SK-N-SH treated with all-trans-retinoic acid at 6 μM for 48 hours (cell line): ENCODE results near the gene PPP1R12B.

ENCODE experiments used
- ATAC-seq: fragments of 200-7000 bp; cut with Tn5 transposase; 3 replicates; pipeline ENCODE4 v1.9.1; 2020; ENCODE audit warnings: mild to moderate bottlenecking, moderate library complexity
- ARNTL ChIP-seq: fragments of 450-650 bp; formaldehyde crosslinking; IDR thresholded peaks from 2 replicates; pipeline ENCODE4 v1.5.0; 2020; ENCODE audit warnings: low read depth, mild to moderate bottlenecking, moderate library complexity, borderline replicate concordance
- BACH2 ChIP-seq: fragments of 250-450 bp; sonication (Bioruptor Pico); IDR thresholded peaks from 2 replicates; pipeline ENCODE4 v1.9.0; 2021; ENCODE audit warnings: mild to moderate bottlenecking, borderline replicate concordance
- CREB5 ChIP-seq: fragments of 250-450 bp; sonication (Bioruptor Pico); IDR thresholded peaks from 2 replicates; pipeline ENCODE4 v1.5.1; 2020; ENCODE audit warnings: low read depth, mild to moderate bottlenecking, moderate library complexity
- CSDC2 ChIP-seq: fragments of 250-450 bp; sonication (Bioruptor Pico); IDR thresholded peaks from 2 replicates; pipeline ENCODE4 v1.5.0; 2020; ENCODE audit warnings: mild to moderate bottlenecking, moderate library complexity
- CSRNP3 ChIP-seq: fragments of 250-450 bp; sonication (Bioruptor Pico); IDR thresholded peaks from 2 replicates; pipeline ENCODE4 v1.5.1; 2021; ENCODE audit warnings: mild to moderate bottlenecking, moderate library complexity
- ESRRG ChIP-seq: fragments of 250-450 bp; sonication (Bioruptor Pico); IDR thresholded peaks from 2 replicates; pipeline ENCODE4 v1.6.1; 2021; ENCODE audit warnings: mild to moderate bottlenecking
- ISL1 ChIP-seq: fragments of 250-450 bp; sonication (Bioruptor Pico); IDR thresholded peaks from 2 replicates; pipeline ENCODE4 v2.1.2; 2022; ENCODE audit warnings: mild to moderate bottlenecking, moderate library complexity
- OSR1 ChIP-seq: fragments of 250-450 bp; sonication (Bioruptor Pico); IDR thresholded peaks from 2 replicates; pipeline ENCODE4 v1.8.0; 2022; ENCODE audit warnings: moderate library complexity, mild to moderate bottlenecking, inconsistent platforms
- PATZ1 ChIP-seq: fragments of 250-450 bp; sonication (Bioruptor Pico); IDR thresholded peaks from 2 replicates; pipeline ENCODE4 v1.8.0; 2020; ENCODE audit warnings: mild to moderate bottlenecking, moderate library complexity, borderline replicate concordance
- POU6F1 ChIP-seq: fragments of 250-450 bp; sonication (Bioruptor Pico); IDR thresholded peaks from 2 replicates; pipeline ENCODE4 v1.8.0; 2021; ENCODE audit warnings: low read depth, mild to moderate bottlenecking, moderate library complexity, borderline replicate concordance
- PPARA ChIP-seq: fragments of 250-450 bp; sonication (Bioruptor Pico); IDR thresholded peaks from 2 replicates; pipeline ENCODE4 v1.5.0; 2020; ENCODE audit warnings: mild to moderate bottlenecking, borderline replicate concordance
- RARB ChIP-seq: fragments of 250-450 bp; sonication (Bioruptor Pico); IDR thresholded peaks from 2 replicates; pipeline ENCODE4 v1.8.0; 2021; ENCODE audit warnings: mild to moderate bottlenecking, moderate library complexity
- SNAI2 ChIP-seq: fragments of 250-450 bp; sonication (Bioruptor Pico); IDR thresholded peaks from 2 replicates; pipeline ENCODE4 v1.5.0; 2020; ENCODE audit warnings: mild to moderate bottlenecking, moderate library complexity
- TCF4 ChIP-seq: fragments of 250-450 bp; sonication (Bioruptor Pico); IDR thresholded peaks from 2 replicates; pipeline ENCODE4 v1.8.0; 2021; ENCODE audit warnings: mild to moderate bottlenecking, moderate library complexity, borderline replicate concordance
- TOX ChIP-seq: fragments of 250-450 bp; sonication (Bioruptor Pico); IDR thresholded peaks from 2 replicates; pipeline ENCODE4 v1.8.0; 2021; ENCODE audit warnings: mild to moderate bottlenecking, moderate library complexity, borderline replicate concordance
- ZC3H10 ChIP-seq: fragments of 250-450 bp; sonication (Bioruptor Pico); IDR thresholded peaks from 2 replicates; pipeline ENCODE4 v1.5.1; 2021; ENCODE audit warnings: mild to moderate bottlenecking, moderate library complexity
- ZFP3 ChIP-seq: fragments of 250-450 bp; sonication (Bioruptor Pico); IDR thresholded peaks from 2 replicates; pipeline ENCODE4 v1.5.0; 2020; ENCODE audit warnings: mild to moderate bottlenecking, moderate library complexity
- ZFP30 ChIP-seq: fragments of 450-650 bp; formaldehyde crosslinking; IDR thresholded peaks from 2 replicates; pipeline ENCODE4 v1.5.0; 2022; ENCODE audit warnings: mild to moderate bottlenecking, moderate library complexity
- ZNF565 ChIP-seq: fragments of 450-650 bp; formaldehyde crosslinking; conservative IDR thresholded peaks from 2 replicates; pipeline ENCODE4 v1.5.0; 2020; ENCODE audit warnings: low read depth, mild to moderate bottlenecking, moderate library complexity
- ZNF70 ChIP-seq: fragments of 450-650 bp; formaldehyde crosslinking; IDR thresholded peaks from 2 replicates; pipeline ENCODE4 v1.5.0; 2020; ENCODE audit warnings: mild to moderate bottlenecking, moderate library complexity
- ZNF8 ChIP-seq: fragments of 450-650 bp; formaldehyde crosslinking; IDR thresholded peaks from 2 replicates; pipeline ENCODE4 v1.5.0; 2020; ENCODE audit warnings: mild to moderate bottlenecking, moderate library complexity

PPP1R12B gene

GRCh38 chr1:202561726-202562443 lies 213.4 kb downstream of the PPP1R12B start:
- peak; percentile 52; the same call in 1 of the 3 replicates for ATAC-seq
- TF ChIP-seq TCF4: no peak
- no peak for TF ChIP-seq ZFP30 (CRISPR knock-in tag)
- TF ChIP-seq ZFP3 (CRISPR knock-in tag): no peak
- TF ChIP-seq PPARA: no peak
- no peak for TF ChIP-seq OSR1
- no peak for TF ChIP-seq POU6F1 (CRISPR knock-in tag)
- TF ChIP-seq ZNF70 (CRISPR knock-in tag): no peak
- TF ChIP-seq SNAI2 (CRISPR knock-in tag): no peak
- no peak for TF ChIP-seq RARB (CRISPR knock-in tag)
- no peak for TF ChIP-seq ZC3H10 (CRISPR knock-in tag)
- no peak for TF ChIP-seq CSRNP3 (CRISPR knock-in tag)
- no peak for TF ChIP-seq CREB5 (CRISPR knock-in tag)
- no peak for TF ChIP-seq TOX
- TF ChIP-seq ISL1 (CRISPR knock-in tag): no peak
- no peak for TF ChIP-seq CSDC2
- no peak for TF ChIP-seq BACH2 (CRISPR knock-in tag)
- no peak for TF ChIP-seq ZNF565 (CRISPR knock-in tag)
- TF ChIP-seq ZNF8 (CRISPR knock-in tag): no peak
- no peak for TF ChIP-seq ARNTL (CRISPR knock-in tag)
- TF ChIP-seq PATZ1 (CRISPR knock-in tag): no peak

- no peak for TF ChIP-seq ZNF565 (CRISPR knock-in tag)
- no peak for ATAC-seq
Observed at GRCh38 chr1:202562444-202563060, 214.1 kb downstream of the PPP1R12B start.

GRCh38 chr1:202563818-202564217 lies 215.3 kb downstream of the PPP1R12B start:
- no peak for ATAC-seq
- TF ChIP-seq ESRRG (no peak), CSRNP3 (CRISPR knock-in tag) (no peak), TCF4 (no peak), SNAI2 (CRISPR knock-in tag) (no peak), CSDC2 (no peak), ZFP30 (CRISPR knock-in tag) (no peak), RARB (CRISPR knock-in tag) (no peak), OSR1 (no peak), ZNF70 (CRISPR knock-in tag) (no peak)
- TF ChIP-seq, all 23 proteins: peak for 0
